ENCODE data around the gene UBE2S.

GRCh38 chr19:55408533-55408872 is 915 bp upstream of the UBE2S start:
- TF ChIP-seq, protein P1, sequence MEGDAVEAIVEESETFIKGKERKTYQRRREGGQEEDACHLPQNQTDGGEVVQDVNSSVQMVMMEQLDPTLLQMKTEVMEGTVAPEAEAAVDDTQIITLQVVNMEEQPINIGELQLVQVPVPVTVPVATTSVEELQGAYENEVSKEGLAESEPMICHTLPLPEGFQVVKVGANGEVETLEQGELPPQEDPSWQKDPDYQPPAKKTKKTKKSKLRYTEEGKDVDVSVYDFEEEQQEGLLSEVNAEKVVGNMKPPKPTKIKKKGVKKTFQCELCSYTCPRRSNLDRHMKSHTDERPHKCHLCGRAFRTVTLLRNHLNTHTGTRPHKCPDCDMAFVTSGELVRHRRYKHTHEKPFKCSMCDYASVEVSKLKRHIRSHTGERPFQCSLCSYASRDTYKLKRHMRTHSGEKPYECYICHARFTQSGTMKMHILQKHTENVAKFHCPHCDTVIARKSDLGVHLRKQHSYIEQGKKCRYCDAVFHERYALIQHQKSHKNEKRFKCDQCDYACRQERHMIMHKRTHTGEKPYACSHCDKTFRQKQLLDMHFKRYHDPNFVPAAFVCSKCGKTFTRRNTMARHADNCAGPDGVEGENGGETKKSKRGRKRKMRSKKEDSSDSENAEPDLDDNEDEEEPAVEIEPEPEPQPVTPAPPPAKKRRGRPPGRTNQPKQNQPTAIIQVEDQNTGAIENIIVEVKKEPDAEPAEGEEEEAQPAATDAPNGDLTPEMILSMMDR (IDR thresholded peaks at IDR 0.05; ENCODE audit: borderline replicate concordance, extremely low read depth, low read length, poor library complexity, severe bottlenecking) = no peak
- TF ChIP-seq EZH2 (IDR thresholded peaks at IDR 0.05; ENCODE audit: borderline replicate concordance, low read depth, low read length, severe bottlenecking) = no peak

Measured in DND-41 (cell line).